AG04450 (cell line): ENCODE measurements around the gene NHLRC2. TPM values are rescaled to one million over a fixed set of nuclear protein-coding genes. Genes with fewer than 3 reads are reported as not detected.

Experiments used
- CTCF ChIA-PET: fragments of 300-600, 350-600 bp; formaldehyde crosslinking; extraction: SDS; loops from one replicate; lab custom pipeline; 2022; ENCODE audit warnings: antibody characterized with exemption, inconsistent platforms; lab: Charles Lee
- POLR2A ChIA-PET: fragments of 350-600 bp; formaldehyde crosslinking; extraction: SDS; loops from one replicate; lab custom pipeline; 2021; ENCODE audit warnings: antibody characterized with exemption, inconsistent platforms; lab: Yijun Ruan, JAX
- DNase-seq: peaks from one replicate; pipeline ENCODE4 v3.0.0-alpha.2; 2011; ENCODE audit warnings: low read depth, low spot score
- H3K27ac ChIP-seq: one replicate; pipeline ENCODE4 v1.5.1; 2012; ENCODE audit warnings: low read depth, low read length, control low read depth
- H3K27me3 ChIP-seq: one replicate; pipeline ENCODE4 v1.6.0; 2012; ENCODE audit warnings: low read length; ENCODE audit not compliant: control insufficient read depth, insufficient read depth
- H3K4me3 ChIP-seq: 2 replicates; pipeline ENCODE4 v1.5.1; 2011; ENCODE audit warnings: mild to moderate bottlenecking, low read depth, low read length, control low read depth
- H3K9me3 ChIP-seq: 2 replicates; pipeline ENCODE4 v1.5.1; 2012; ENCODE audit warnings: low read length; ENCODE audit not compliant: control insufficient read depth, insufficient read depth
- CTCF ChIP-seq: IDR thresholded peaks from 2 replicates; pipeline ENCODE4 v1.5.1; 2011; ENCODE audit warnings: low read depth, low read length, control low read depth, inconsistent platforms
- polyA plus RNA-seq: library from polyadenylated mRNA; depleted of rRNA; stranded (reverse); fragments of >200 nt; gene quantifications from 2 replicates; pipeline ENCODE4 v1.2.3, GENCODE V29; 2011

NHLRC2 gene
- polyA plus RNA-seq, 1 experiment = 7.6 TPM

- H3K27me3 ChIP-seq = no peaks in the 10 kb centered on the region
- no peak for DNase-seq
- ChIA-PET CTCF (no interaction called here), POLR2A (no interaction called here)
- no peak overlapping the region for H3K27ac ChIP-seq
- H3K9me3 ChIP-seq = no peaks in the 10 kb centered on the region
- no peak for TF ChIP-seq CTCF
- no peak overlapping the region for H3K4me3 ChIP-seq
Observed at GRCh38 chr10:113914956-113915355, 60.5 kb downstream of the NHLRC2 start.

- Histone ChIP-seq H3K9me3 (no peaks in the 10 kb centered on the region), H3K27me3 (no peaks in the 10 kb centered on the region), H3K27ac (no peak overlapping the region), H3K4me3 (no peak overlapping the region)
- no peak for DNase-seq
- TF ChIP-seq CTCF = no peak
- ChIA-PET CTCF (interaction anchor here (0.6 kb wide), 1 partner anchor 106 kb away, joined by 4 read pairs; no protein-coding TSS in a partner anchor), POLR2A (no interaction called here)
Observed at GRCh38 chr10:113915540-113915939, 61.1 kb downstream of the NHLRC2 start.

- DNase-seq = no peak
- H3K4me3 ChIP-seq = no peak overlapping the region
- ChIA-PET CTCF (interaction anchor here (0.6 kb wide), 1 partner anchor 106 kb away, joined by 4 read pairs; no protein-coding TSS in a partner anchor), POLR2A (no interaction called here)
- no peak overlapping the region for H3K27ac ChIP-seq
- H3K9me3 ChIP-seq = no peaks in the 10 kb centered on the region
- no peak for TF ChIP-seq CTCF
- no peaks in the 10 kb centered on the region for H3K27me3 ChIP-seq
Observed at GRCh38 chr10:113916053-113916452, 61.6 kb downstream of the NHLRC2 start.

- H3K4me3 ChIP-seq = no peak overlapping the region
- no peak overlapping the region for H3K27ac ChIP-seq
- DNase-seq = no peak
- H3K9me3 ChIP-seq = no peaks in the 10 kb centered on the region
- ChIA-PET CTCF (no interaction called here), POLR2A (no interaction called here)
- no peaks in the 10 kb centered on the region for H3K27me3 ChIP-seq
- no peak for TF ChIP-seq CTCF
Observed at GRCh38 chr10:113917636-113918035, 63.2 kb downstream of the NHLRC2 start.

GRCh38 chr10:113920114-113920513 lies 65.7 kb downstream of the NHLRC2 start:
- CTCF ChIA-PET = no interaction called here

More at GRCh38 chr10:113920114-113920513, 65.7 kb downstream of the NHLRC2 start:
- no peak overlapping the region for H3K4me3 ChIP-seq
- POLR2A ChIA-PET = no interaction called here
- DNase-seq = no peak
- TF ChIP-seq CTCF = no peak
- H3K27ac ChIP-seq = no peak overlapping the region
- no peaks in the 10 kb centered on the region for H3K9me3 ChIP-seq
- no peaks in the 10 kb centered on the region for H3K27me3 ChIP-seq
